ENCODE data around the gene TEKT1. TPM values are rescaled to one million over a fixed set of nuclear protein-coding genes. Genes with fewer than 3 reads are reported as not detected.

The TEKT1 gene
- total RNA-seq, 1 experiment from 2014 or later: not detected

Other genes with a start within 250 kb of the TEKT1 start
- gene KIAA0753, start 191.0 kb downstream of the TEKT1 start, total RNA-seq (2014; rRNA removed; shearing (Covaris generic); ENCODE audit: low replicate concordance): 15.8 and 16.8 TPM in 2 replicates
- 104 and 186 TPM in 2 replicates for gene TXNDC17, start 190.7 kb downstream of the TEKT1 start, total RNA-seq (2014; rRNA removed; shearing (Covaris generic); ENCODE audit: low replicate concordance)
- 3.4 and 13.9 TPM in 2 replicates for gene MED31, start 180.1 kb downstream of the TEKT1 start, total RNA-seq (2014; rRNA removed; shearing (Covaris generic); ENCODE audit: low replicate concordance)
- 5.7 and 6.4 TPM in 2 replicates for gene C17orf100, start 180.0 kb downstream of the TEKT1 start, total RNA-seq (2014; rRNA removed; shearing (Covaris generic); ENCODE audit: low replicate concordance)
- gene SLC13A5, start 118.4 kb downstream of the TEKT1 start, total RNA-seq (2014; rRNA removed; shearing (Covaris generic); ENCODE audit: low replicate concordance): not detected in 2 replicates
- not detected in 2 replicates for gene XAF1, start 75.7 kb downstream of the TEKT1 start, total RNA-seq (2014; rRNA removed; shearing (Covaris generic); ENCODE audit: low replicate concordance)
- not detected in 2 replicates for gene FBXO39, start 55.5 kb downstream of the TEKT1 start, total RNA-seq (2014; rRNA removed; shearing (Covaris generic); ENCODE audit: low replicate concordance)
- not detected in 2 replicates for gene ALOX12, start 164.3 kb upstream of the TEKT1 start, total RNA-seq (2014; rRNA removed; shearing (Covaris generic); ENCODE audit: low replicate concordance)
- gene RNASEK, start 180.9 kb upstream of the TEKT1 start, total RNA-seq (2014; rRNA removed; shearing (Covaris generic); ENCODE audit: low replicate concordance): 128 and 131 TPM in 2 replicates
- not detected in 2 replicates for gene BCL6B, start 191.3 kb upstream of the TEKT1 start, total RNA-seq (2014; rRNA removed; shearing (Covaris generic); ENCODE audit: low replicate concordance)
- gene SLC16A13, start 204.3 kb upstream of the TEKT1 start, total RNA-seq (2014; rRNA removed; shearing (Covaris generic); ENCODE audit: low replicate concordance): 3.7 and 8.6 TPM in 2 replicates
- not detected in 2 replicates for gene SLC16A11, start 212.4 kb upstream of the TEKT1 start, total RNA-seq (2014; rRNA removed; shearing (Covaris generic); ENCODE audit: low replicate concordance)
- gene CLEC10A, start 248.5 kb upstream of the TEKT1 start, total RNA-seq (2014; rRNA removed; shearing (Covaris generic); ENCODE audit: low replicate concordance): not detected in 2 replicates